SU-DHL-6 (cell line): ENCODE results near the gene CIBAR2.

Source experiments
- H2AFZ ChIP-seq: fragments of 200-600 bp; sonication (generic); 2 replicates; pipeline ENCODE4 v1.6.1; 2014; ENCODE audit warnings: low read depth, mild to moderate bottlenecking, moderate library complexity, mixed read lengths, antibody characterized with exemption, low read length; ENCODE audit not compliant: severe bottlenecking
- H3F3A ChIP-seq: fragments of 200-600 bp; shearing (Covaris generic); 2 replicates; pipeline ENCODE4 v1.6.0; 2016; ENCODE audit warnings: antibody characterized with exemption, mild to moderate bottlenecking; ENCODE audit not compliant: insufficient read depth
- H3K27ac ChIP-seq: fragments of 200-600 bp; sonication (generic); 2 replicates; pipeline ENCODE4 v1.5.1; 2016; ENCODE audit warnings: low read depth, mild to moderate bottlenecking, low read length, moderate library complexity, mixed read lengths
- H3K27me3 ChIP-seq: fragments of 200-600 bp; sonication (generic), shearing (Covaris generic); 2 replicates; pipeline ENCODE4 v1.6.0; 2014; ENCODE audit warnings: mild to moderate bottlenecking, low read length
- H3K36me3 ChIP-seq: fragments of 200-600 bp; sonication (generic); 2 replicates; pipeline ENCODE4 v1.6.1; 2014; ENCODE audit warnings: mild to moderate bottlenecking, low read length, mixed read lengths
- H3K4me2 ChIP-seq: fragments of 300-600, 200-600 bp; shearing (Covaris generic), sonication (generic); 2 replicates; pipeline ENCODE4 v1.6.0; 2014; ENCODE audit warnings: low read length, low read depth, mild to moderate bottlenecking; ENCODE audit not compliant: poor library complexity, severe bottlenecking
- H3K4me3 ChIP-seq: fragments of 200-600 bp; sonication (generic); 2 replicates; pipeline ENCODE4 v1.5.1; 2014; ENCODE audit warnings: antibody characterized with exemption, low read length, mild to moderate bottlenecking, mixed read lengths; ENCODE audit not compliant: insufficient read depth, poor library complexity, severe bottlenecking
- H3K79me2 ChIP-seq: fragments of 200-600 bp; sonication (generic); 2 replicates; pipeline ENCODE4 v1.6.1; 2014; ENCODE audit warnings: mild to moderate bottlenecking, low read length, moderate library complexity; ENCODE audit not compliant: insufficient read depth
- H3K9ac ChIP-seq: fragments of 200-600 bp; sonication (generic); 2 replicates; pipeline ENCODE4 v1.7.0; 2014; ENCODE audit warnings: mild to moderate bottlenecking, low read length
- H3K9me2 ChIP-seq: fragments of 200-600 bp; sonication (generic); replicated peaks from 2 replicates; pipeline ENCODE4 v1.6.1; 2014; ENCODE audit warnings: low read length; ENCODE audit not compliant: insufficient read depth
- H3K9me3 ChIP-seq: fragments of 200-600 bp; sonication (generic); 2 replicates; pipeline ENCODE4 v1.6.1; 2014; ENCODE audit warnings: low read length, mixed read lengths; ENCODE audit not compliant: insufficient read depth
- H4K20me1 ChIP-seq: fragments of 200-600 bp; sonication (generic); 2 replicates; pipeline ENCODE4 v1.6.1; 2014; ENCODE audit warnings: low read depth, mild to moderate bottlenecking, antibody characterized with exemption, low read length, moderate library complexity, mixed read lengths
- CTCF ChIP-seq: fragments of 200-600 bp; sonication (generic); IDR thresholded peaks from one replicate; pipeline ENCODE4 v1.5.1; 2017; ENCODE audit warnings: antibody characterized with exemption, mild to moderate bottlenecking, low read length, moderate library complexity; ENCODE audit not compliant: insufficient read depth, poor library complexity, severe bottlenecking
- EZH2phosphoT487 ChIP-seq: fragments of 200-600 bp; sonication (generic), shearing (Covaris generic); conservative IDR thresholded peaks from 2 replicates; pipeline ENCODE4 v1.6.1; 2018; ENCODE audit warnings: mild to moderate bottlenecking, antibody characterized with exemption, low read length, moderate library complexity, mixed read lengths

The CIBAR2 gene

GRCh38 chr16:85081765-85082164 lies 30.5 kb downstream of the CIBAR2 start:
- Histone ChIP-seq H3K9ac (no peak overlapping the region), H3K9me3 (no peaks in the 10 kb centered on the region), H3K27me3 (no peaks in the 10 kb centered on the region), H3F3A (no peaks in the 10 kb centered on the region), H3K27ac (no peak overlapping the region), H3K4me3 (no peak overlapping the region), H3K4me2 (no peak overlapping the region), H3K36me3 (no peaks in the 10 kb centered on the region), H4K20me1 (no peaks in the 10 kb centered on the region), H2AFZ (no peak overlapping the region), H3K79me2 (no peaks in the 10 kb centered on the region), H3K9me2 (no peaks in the 10 kb centered on the region)
- TF ChIP-seq CTCF (no peak), EZH2phosphoT487 (no peak)

GRCh38 chr16:85081038-85081437 lies 31.2 kb downstream of the CIBAR2 start:
- Histone ChIP-seq H3F3A (no peaks in the 10 kb centered on the region), H3K27ac (no peak overlapping the region), H3K36me3 (no peaks in the 10 kb centered on the region), H3K4me3 (no peak overlapping the region), H3K4me2 (no peak overlapping the region), H4K20me1 (no peaks in the 10 kb centered on the region), H3K9me3 (no peaks in the 10 kb centered on the region), H2AFZ (no peak overlapping the region), H3K9me2 (no peaks in the 10 kb centered on the region), H3K27me3 (no peaks in the 10 kb centered on the region), H3K9ac (no peak overlapping the region), H3K79me2 (no peaks in the 10 kb centered on the region)
- TF ChIP-seq EZH2phosphoT487 (no peak), CTCF (no peak)

- H3K4me2 ChIP-seq, result no peak overlapping the region
- no peak overlapping the region for H3K9ac ChIP-seq
- H2AFZ ChIP-seq, result no peak overlapping the region
- H3K79me2 ChIP-seq, result no peaks in the 10 kb centered on the region
- no peaks in the 10 kb centered on the region for H3K27me3 ChIP-seq
- H3K9me2 ChIP-seq, result no peaks in the 10 kb centered on the region
- no peaks in the 10 kb centered on the region for H3F3A ChIP-seq
- TF ChIP-seq EZH2phosphoT487, result no peak
- TF ChIP-seq CTCF, result no peak
- no peaks in the 10 kb centered on the region for H4K20me1 ChIP-seq
- H3K27ac ChIP-seq, result no peak overlapping the region
- no peaks in the 10 kb centered on the region for H3K9me3 ChIP-seq
- H3K36me3 ChIP-seq, result no peaks in the 10 kb centered on the region
- H3K4me3 ChIP-seq, result no peak overlapping the region
These were observed 32.3 kb downstream of the CIBAR2 start for GRCh38 chr16:85079785-85080570.
